HUES48 (cell line): ENCODE data around the gene SPPL2B.
A peak's percentile ranks its signal among the peaks of the same experiment; 100 is the strongest.

Experiments used
- H3K27ac ChIP-seq: one replicate; pipeline ENCODE4 v1.7.0; 2013; ENCODE audit warnings: low read depth, low read length, inconsistent platforms
- H3K27me3 ChIP-seq: 2 replicates; pipeline ENCODE4 v1.6.1; 2013; ENCODE audit warnings: mild to moderate bottlenecking, low read length; ENCODE audit not compliant: control insufficient read depth, insufficient read depth
- H3K36me3 ChIP-seq: 2 replicates; pipeline ENCODE4 v1.6.1; 2013; ENCODE audit warnings: low read length; ENCODE audit not compliant: control insufficient read depth, insufficient read depth
- H3K4me1 ChIP-seq: 2 replicates; pipeline ENCODE4 v1.6.1; 2013; ENCODE audit warnings: mild to moderate bottlenecking, low read length; ENCODE audit not compliant: control insufficient read depth, insufficient read depth
- H3K4me3 ChIP-seq: 2 replicates; pipeline ENCODE4 v1.5.1; 2013; ENCODE audit warnings: mild to moderate bottlenecking, low read depth, low read length
- H3K9ac ChIP-seq: 2 replicates; pipeline ENCODE4 v1.6.1; 2013; ENCODE audit warnings: mild to moderate bottlenecking, low read depth, low read length, moderate library complexity
- H3K9me3 ChIP-seq: 2 replicates; pipeline ENCODE4 v1.6.1; 2013; ENCODE audit warnings: low read length; ENCODE audit not compliant: control insufficient read depth, insufficient read depth

Gene SPPL2B

DNA sequence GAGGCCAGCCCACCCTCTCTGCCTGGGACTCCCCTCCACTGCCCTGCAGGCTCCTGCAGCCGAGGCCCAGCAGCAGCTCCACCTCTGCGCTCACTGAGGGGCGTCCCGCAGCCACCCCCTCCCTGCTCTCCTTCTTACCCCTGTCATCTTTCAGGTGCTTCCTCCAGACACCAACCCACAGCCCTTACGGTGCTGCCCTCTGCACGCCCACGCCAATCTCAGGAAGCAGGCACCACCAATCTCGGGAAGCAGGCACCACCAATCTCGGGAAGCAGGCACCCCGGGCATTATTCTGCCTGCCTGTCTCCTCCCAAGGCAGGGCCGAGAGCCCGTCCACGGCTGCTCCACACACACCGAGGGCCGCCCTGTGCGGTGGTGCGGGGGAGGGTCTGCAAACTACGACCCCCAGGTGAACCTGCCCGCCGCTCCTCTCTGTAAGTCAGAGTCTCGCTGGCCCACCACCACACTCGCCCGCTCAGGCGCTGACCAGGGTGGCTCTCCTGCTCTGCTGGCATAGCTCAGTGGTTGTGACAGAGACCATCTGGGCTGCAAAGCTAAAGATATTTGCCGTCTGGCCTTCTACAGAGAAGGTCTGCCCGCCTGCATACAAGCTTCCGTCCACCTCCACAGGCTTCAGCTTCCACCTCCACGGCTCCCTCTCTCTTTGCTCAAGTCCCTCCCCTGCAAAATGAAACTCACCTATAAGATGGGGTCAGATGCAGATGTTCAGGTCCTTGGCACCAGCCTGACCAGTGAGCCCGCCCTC, 3.0 kb upstream of the SPPL2B start:
- no peak overlapping the region for H3K9ac ChIP-seq

DNA sequence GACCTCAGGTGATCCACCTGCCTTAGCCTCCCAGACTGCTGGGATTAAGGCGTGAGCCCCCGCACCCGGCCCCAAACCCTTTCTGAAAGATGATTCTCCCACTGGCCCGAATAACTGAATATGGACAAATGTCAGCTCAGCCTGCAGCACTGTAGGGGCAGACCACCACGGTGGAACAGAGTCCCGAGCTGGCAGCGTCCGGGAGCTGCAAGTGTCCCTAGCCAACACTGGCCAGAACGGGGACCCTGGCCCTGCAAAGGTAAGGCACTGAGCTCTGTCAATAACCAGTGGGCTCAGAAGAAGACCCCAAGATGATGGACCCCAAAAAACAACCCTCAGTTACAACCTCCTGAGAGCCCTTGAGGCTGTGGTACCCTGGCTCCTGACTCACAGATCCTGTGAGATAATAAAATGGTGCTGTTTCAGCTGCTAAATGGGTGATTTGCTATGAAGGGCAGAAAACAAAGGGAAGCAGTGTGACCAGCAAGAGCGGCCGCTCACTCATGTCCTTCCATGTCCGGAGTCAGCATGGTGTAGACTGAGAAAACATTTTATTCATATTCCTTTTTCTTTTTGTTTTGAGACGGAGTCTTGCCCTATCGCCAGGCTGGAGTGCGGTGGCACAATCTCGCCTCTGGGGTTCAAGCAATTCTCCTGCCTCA, 1.7 kb upstream of the SPPL2B start:
- no peaks in the 10 kb centered on the region for H3K9me3 ChIP-seq
- H3K27ac ChIP-seq, result peak overlapping the region; percentile 95
- H3K27me3 ChIP-seq, result no peaks in the 10 kb centered on the region
- H3K4me3 ChIP-seq, result no peak overlapping the region
- peaks cover 30% of the 10 kb centered on the region for H3K4me1 ChIP-seq
- no peak overlapping the region for H3K9ac ChIP-seq
- peaks cover 28% of the 10 kb centered on the region for H3K36me3 ChIP-seq

More for the DNA sequence above, 3.0 kb upstream of the SPPL2B start:
- Histone ChIP-seq H3K27me3 (no peaks in the 10 kb centered on the region), H3K4me1 (peaks cover 16% of the 10 kb centered on the region), H3K9me3 (no peaks in the 10 kb centered on the region), H3K27ac (no peak overlapping the region), H3K36me3 (peaks cover 32% of the 10 kb centered on the region), H3K4me3 (no peak overlapping the region)

DNA sequence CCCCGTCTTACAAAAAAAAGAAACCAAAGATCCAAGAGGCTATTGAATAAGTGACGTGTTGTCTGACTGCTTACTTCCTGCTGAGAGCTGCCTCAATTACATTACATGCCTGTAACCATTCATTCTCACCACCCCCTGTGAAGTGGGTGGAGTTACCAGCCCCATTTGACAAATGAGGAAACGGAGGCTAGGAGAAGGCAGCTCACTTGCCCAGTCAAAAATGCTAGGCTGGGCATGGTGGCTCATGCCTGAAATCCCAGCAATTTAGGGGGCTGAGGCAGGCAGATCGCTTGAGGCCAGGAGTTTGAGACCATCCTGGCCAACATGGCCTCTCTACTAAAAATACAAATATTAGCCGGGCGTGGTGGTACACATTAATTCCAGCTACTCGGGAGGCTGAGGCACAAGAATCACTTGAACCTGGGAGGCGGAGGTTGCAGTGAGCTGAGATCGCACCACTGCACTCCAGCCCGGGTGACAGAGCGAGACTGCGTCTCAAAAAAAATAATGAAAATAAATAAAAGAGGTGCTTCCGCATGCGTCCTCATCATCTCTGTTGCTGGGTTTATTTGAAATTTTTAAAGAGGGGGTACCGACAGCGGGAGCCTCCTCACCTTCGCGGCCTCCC, 597 bp upstream of the SPPL2B start:
- H3K36me3 ChIP-seq, result peaks cover 21% of the 10 kb centered on the region
- peak overlapping the region; percentile 90 for H3K9ac ChIP-seq
- H3K4me3 ChIP-seq, result peak overlapping the region; percentile 99
- peaks cover 30% of the 10 kb centered on the region for H3K4me1 ChIP-seq
- H3K27me3 ChIP-seq, result no peaks in the 10 kb centered on the region
- no peaks in the 10 kb centered on the region for H3K9me3 ChIP-seq
- H3K27ac ChIP-seq, result peak overlapping the region; percentile 95

DNA sequence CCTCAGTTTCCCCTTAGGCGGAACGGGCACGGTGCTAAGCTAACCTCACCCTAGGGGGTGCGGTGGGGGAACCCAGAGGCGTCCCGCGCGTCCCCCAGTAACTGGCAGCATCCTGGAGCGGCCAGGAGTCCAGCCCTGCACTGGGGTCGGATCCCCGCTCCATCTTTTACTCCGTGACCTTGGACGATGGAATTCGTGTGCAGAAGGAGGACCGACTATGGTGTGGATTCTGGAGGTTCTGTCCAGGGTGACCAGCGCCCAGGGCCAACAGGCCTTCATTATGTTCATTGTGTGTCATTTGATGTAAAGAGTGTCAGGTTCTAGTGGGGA, 630 bp downstream of the SPPL2B start:
- Histone ChIP-seq H3K4me1 (peaks cover 30% of the 10 kb centered on the region), H3K4me3 (peak overlapping the region; percentile 99), H3K9me3 (no peaks in the 10 kb centered on the region), H3K36me3 (peaks cover 19% of the 10 kb centered on the region), H3K27me3 (no peaks in the 10 kb centered on the region), H3K27ac (peak overlapping the region; percentile 95), H3K9ac (peak overlapping the region; percentile 90)

DNA sequence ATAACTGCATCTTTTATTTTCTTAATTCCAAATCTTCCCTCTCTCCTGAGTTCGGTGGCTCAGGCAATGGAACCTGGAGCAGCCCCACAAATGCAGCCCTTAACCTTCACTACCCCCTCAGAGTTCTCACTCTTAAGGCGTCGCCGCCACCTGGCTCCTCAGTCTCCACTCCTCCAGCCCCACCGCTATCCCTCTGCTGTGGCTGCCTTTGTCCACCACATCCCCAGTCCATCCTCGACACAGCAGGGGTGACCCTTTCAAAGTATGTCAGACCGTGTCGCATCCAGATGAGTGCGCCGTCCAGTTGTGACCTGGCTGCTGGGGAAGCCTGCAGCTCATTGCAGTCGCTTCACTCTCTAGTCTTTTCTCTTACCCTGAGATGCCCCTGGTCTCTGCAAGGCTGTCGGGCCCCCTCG, 1.0 kb downstream of the SPPL2B start:
- no peaks in the 10 kb centered on the region for H3K27me3 ChIP-seq
- H3K4me1 ChIP-seq, result peaks cover 30% of the 10 kb centered on the region
- no peaks in the 10 kb centered on the region for H3K9me3 ChIP-seq
- peaks cover 16% of the 10 kb centered on the region; the same call in 1 of the 2 replicates for H3K36me3 ChIP-seq
- H3K4me3 ChIP-seq, result peak overlapping the region; percentile 99
- H3K27ac ChIP-seq, result no peak overlapping the region
- H3K9ac ChIP-seq, result no peak overlapping the region

DNA sequence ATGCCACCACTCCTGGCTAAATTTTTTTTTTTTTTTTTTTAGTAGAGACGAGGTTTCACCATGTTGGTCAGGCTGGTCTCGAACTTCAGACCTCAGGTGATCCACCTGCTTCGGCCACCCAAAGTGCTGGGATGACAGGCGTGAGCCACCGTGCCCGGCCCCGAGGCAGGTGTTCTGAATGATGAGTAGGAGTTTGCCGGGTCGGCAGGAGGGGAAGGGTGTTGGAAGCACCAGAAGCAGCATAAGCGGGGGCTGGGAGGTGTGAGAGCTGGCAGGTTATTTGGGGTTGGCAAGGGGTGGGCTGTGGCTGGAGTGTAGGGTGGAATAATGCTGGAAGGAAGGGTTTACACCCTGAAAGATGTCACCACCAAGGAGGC, 1.8 kb downstream of the SPPL2B start:
- peaks cover 8% of the 10 kb centered on the region; the same call in 1 of the 2 replicates for H3K36me3 ChIP-seq
- no peak overlapping the region for H3K27ac ChIP-seq
- no peak overlapping the region for H3K9ac ChIP-seq
- H3K27me3 ChIP-seq, result no peaks in the 10 kb centered on the region
- H3K4me3 ChIP-seq, result no peak overlapping the region
- H3K9me3 ChIP-seq, result no peaks in the 10 kb centered on the region
- H3K4me1 ChIP-seq, result peaks cover 30% of the 10 kb centered on the region

DNA sequence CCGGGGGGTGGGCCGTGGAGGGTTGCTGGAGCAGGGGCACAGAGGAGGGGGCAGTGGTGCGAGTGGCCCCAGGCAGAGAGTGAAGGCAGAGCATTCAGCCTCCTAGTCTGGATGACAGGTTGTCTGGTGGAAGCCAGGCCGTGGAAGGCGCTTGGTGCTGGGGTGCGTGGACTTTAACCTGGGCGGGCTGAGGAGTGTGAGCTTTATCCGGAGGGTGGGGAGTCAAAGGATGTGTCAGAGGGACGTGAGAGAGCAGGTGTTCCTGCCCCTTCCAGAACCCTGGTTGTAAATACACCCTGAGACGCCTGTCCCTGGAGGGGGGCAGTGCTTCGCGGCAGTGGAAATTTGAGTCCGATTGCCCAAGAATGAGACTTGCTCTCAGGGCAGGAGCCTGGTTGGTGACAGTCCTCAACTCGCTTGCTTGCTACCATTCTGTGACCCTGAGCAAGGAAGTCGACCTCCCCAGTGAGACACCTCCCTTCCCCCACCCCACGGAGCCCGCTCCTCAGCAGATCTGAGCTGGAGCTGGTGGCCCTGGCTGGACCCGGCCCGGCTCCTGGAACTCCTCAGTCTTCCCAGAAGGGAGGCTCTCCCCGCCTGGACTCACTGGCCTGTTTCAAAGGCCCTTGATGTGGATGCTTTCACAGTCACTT, 2.3 kb downstream of the SPPL2B start:
- Histone ChIP-seq H3K4me3 (no peak overlapping the region), H3K36me3 (peaks cover 5% of the 10 kb centered on the region; the same call in 1 of the 2 replicates), H3K27ac (peak overlapping the region; percentile 79), H3K9me3 (no peaks in the 10 kb centered on the region), H3K27me3 (no peaks in the 10 kb centered on the region), H3K4me1 (peaks cover 30% of the 10 kb centered on the region), H3K9ac (no peak overlapping the region)

DNA sequence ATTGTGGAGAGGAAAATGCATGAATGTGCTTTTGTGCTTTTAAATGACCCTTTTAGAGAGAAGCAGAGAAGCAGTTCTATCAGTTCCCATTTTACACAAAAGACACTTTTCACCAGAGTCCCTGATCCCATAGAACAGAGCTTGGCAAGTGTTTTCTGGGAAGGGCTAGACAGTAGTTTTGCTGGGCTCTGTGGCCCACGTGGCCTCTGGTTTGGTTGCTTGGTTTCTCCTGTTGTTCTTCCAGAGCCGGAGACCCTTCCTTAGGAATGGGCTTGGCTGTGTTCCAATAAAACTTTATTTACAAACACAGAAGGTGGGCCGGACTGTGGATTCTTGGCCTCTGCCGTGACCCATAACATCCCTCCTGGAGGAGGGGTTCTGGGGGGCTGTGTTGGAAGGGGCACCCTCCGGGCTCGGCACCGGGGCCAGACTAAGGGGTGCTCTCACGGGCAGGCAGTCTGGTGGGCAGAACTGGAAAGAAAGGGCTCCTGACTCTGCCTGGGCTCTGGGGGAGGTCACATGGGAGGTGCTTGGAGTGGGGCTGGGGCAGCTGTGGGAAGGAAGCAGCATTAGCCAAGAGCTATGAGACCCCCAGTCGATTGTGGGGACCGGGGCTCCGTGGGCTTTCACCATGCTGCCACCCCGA, 3.2 kb downstream of the SPPL2B start:
- Histone ChIP-seq H3K27ac (peak overlapping the region; percentile 79), H3K9ac (peak overlapping the region; percentile 1; the same call in 1 of the 2 replicates), H3K9me3 (no peaks in the 10 kb centered on the region), H3K27me3 (no peaks in the 10 kb centered on the region), H3K4me3 (no peak overlapping the region), H3K36me3 (no peaks in the 10 kb centered on the region), H3K4me1 (peaks cover 30% of the 10 kb centered on the region)

DNA sequence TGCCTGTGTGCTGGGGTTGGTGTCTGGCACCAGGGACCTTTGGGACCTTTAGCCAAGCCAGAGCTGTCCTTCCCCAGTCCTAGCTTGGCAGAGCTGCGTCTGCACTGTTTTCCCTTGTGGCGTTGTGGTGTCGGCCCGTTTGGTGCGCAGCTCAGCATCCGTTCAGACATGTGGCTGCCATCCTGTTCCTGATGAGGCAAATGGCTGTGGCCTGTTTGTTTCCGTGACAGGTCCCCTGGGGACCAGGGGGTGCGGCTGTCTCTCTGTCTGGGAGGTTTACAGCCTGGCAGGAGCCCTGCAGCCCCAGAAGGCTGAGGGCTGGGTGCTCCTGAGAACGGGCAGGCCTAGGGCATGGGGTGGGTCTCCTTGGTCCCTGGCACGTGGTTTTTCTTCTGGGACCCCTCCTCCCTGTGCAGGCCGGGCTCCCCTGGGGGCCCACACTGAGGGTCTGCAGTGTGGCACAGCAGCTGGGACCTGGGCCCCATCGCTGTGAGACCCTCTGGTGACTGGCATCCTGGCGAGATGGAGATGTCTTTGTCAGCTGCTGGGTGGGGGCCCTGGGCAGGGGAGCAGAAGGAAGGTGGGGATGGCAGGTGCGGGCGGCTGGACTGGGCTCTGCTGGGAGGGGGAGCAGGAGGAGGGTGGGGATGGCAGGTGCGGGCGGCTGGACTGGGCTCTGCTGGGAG, 4.0 kb downstream of the SPPL2B start:
- no peak overlapping the region for H3K9ac ChIP-seq
- H3K4me1 ChIP-seq, result peaks cover 24% of the 10 kb centered on the region
- no peak overlapping the region for H3K27ac ChIP-seq
- H3K4me3 ChIP-seq, result no peak overlapping the region
- no peaks in the 10 kb centered on the region for H3K9me3 ChIP-seq
- H3K36me3 ChIP-seq, result no peaks in the 10 kb centered on the region
- no peaks in the 10 kb centered on the region for H3K27me3 ChIP-seq
